Neutrophil (primary cell): Measurements from ENCODE around the gene OR6C2.
"Not testable (repeated sequence)": the region's sequence is repeated elsewhere in the genome, so short reads cannot be mapped to it uniquely, and the experiment has no call there.

Source experiments
- H3K27ac ChIP-seq: fragments of 200-600 bp; sonication (generic); 2 replicates; pipeline ENCODE4 v1.5.1; 2016; ENCODE audit warnings: mild to moderate bottlenecking, moderate library complexity
- H3K27me3 ChIP-seq: fragments of 200-600 bp; sonication (generic); 2 replicates; pipeline ENCODE4 v1.6.0; 2016; ENCODE audit warnings: mild to moderate bottlenecking
- H3K36me3 ChIP-seq: fragments of 200-600 bp; sonication (generic); 2 replicates; pipeline ENCODE4 v1.5.1; 2017
- H3K4me1 ChIP-seq, 2 experiments: fragments of 200-600 bp in 1 of 2; sonication (generic) in 1 of 2; 1 replicate in 1 of 2; 2 replicates in 1 of 2; pipeline versions ENCODE4 v1.5.1 to v1.6.1; 2013 to 2016; ENCODE audit warnings: low read depth in 1 of 2, low read length in 1 of 2, mild to moderate bottlenecking in 1 of 2, moderate library complexity in 1 of 2; ENCODE audit not compliant: control insufficient read depth in 1 of 2, insufficient read depth in 1 of 2
- H3K4me3 ChIP-seq, 2 experiments: fragments of 200-600 bp in 1 of 2; sonication (generic) in 1 of 2; 1 replicate in 1 of 2; 2 replicates in 1 of 2; pipeline ENCODE4 v1.5.1; 2013 to 2016; ENCODE audit warnings: low read depth in 1 of 2, low read length in 1 of 2, mild to moderate bottlenecking in 1 of 2, moderate library complexity in 1 of 2
- H3K9me3 ChIP-seq: fragments of 200-600 bp; sonication (generic); 2 replicates; pipeline ENCODE4 v1.5.1; 2016
- CTCF ChIP-seq: fragments of 200-600 bp; sonication (generic); IDR thresholded peaks from 2 replicates; pipeline ENCODE4 v1.5.1; 2016; ENCODE audit warnings: antibody characterized with exemption

OR6C2 gene

GRCh38 chr12:55446326-55446725, 2.5 kb downstream of the OR6C2 start:
- H3K27ac ChIP-seq, result no peak overlapping the region
- no peak for TF ChIP-seq CTCF
- H3K4me3 ChIP-seq, result no peak overlapping the region
- H3K4me1 ChIP-seq, result no peaks in the 10 kb centered on the region
- H3K27me3 ChIP-seq, result no peaks in the 10 kb centered on the region
- no peaks in the 10 kb centered on the region for H3K9me3 ChIP-seq
- H3K36me3 ChIP-seq, result no peaks in the 10 kb centered on the region

GRCh38 chr12:55448825-55449224, 4.9 kb downstream of the OR6C2 start:
- H3K4me1 ChIP-seq, result no peaks in the 10 kb centered on the region
- TF ChIP-seq CTCF, result no peak

GRCh38 chr12:55464926-55465325, 21.1 kb downstream of the OR6C2 start:
- H3K27me3 ChIP-seq, result peaks cover 17% of the 10 kb centered on the region

More at GRCh38 chr12:55448825-55449224, 4.9 kb downstream of the OR6C2 start:
- Histone ChIP-seq H3K4me3 (no peak overlapping the region), H3K27ac (no peak overlapping the region), H3K27me3 (no peaks in the 10 kb centered on the region), H3K9me3 (no peaks in the 10 kb centered on the region), H3K36me3 (no peaks in the 10 kb centered on the region)

GRCh38 chr12:55467836-55468235, 24.0 kb downstream of the OR6C2 start:
- no peak overlapping the region for H3K4me3 ChIP-seq
- no peak overlapping the region for H3K27ac ChIP-seq
- H3K27me3 ChIP-seq, result peaks cover 25% of the 10 kb centered on the region
- H3K4me1 ChIP-seq, result no peaks in the 10 kb centered on the region
- no peaks in the 10 kb centered on the region for H3K36me3 ChIP-seq
- no peak for TF ChIP-seq CTCF
- H3K9me3 ChIP-seq, result no peaks in the 10 kb centered on the region

More at GRCh38 chr12:55464926-55465325, 21.1 kb downstream of the OR6C2 start:
- not testable (repeated sequence) for H3K9me3 ChIP-seq, H3K4me3 ChIP-seq, H3K36me3 ChIP-seq, H3K27ac ChIP-seq, H3K4me1 ChIP-seq

DNA sequence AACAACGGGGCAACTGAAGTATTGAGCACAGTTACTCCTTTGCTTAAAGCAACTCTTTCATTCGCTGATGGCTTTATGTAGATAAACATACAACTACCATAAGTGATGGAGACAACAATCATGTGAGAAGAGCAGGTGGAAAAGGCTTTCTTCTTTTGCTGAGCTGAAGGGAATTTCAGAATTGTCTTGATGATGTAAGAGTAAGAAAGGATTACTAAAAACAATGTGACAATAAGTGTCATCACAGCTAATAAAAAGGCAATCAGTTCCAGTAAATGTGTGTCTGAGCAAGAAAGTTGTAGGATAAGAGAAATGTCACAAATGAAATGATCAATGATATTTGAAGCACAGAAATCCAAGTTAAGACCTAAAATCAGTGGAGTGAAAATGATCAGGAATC, 25.4 kb downstream of the OR6C2 start:
- Histone ChIP-seq H3K27me3 (peaks cover 40% of the 10 kb centered on the region), H3K4me3 (no peak overlapping the region), H3K27ac (no peak overlapping the region), H3K4me1 (no peaks in the 10 kb centered on the region), H3K36me3 (no peaks in the 10 kb centered on the region), H3K9me3 (no peaks in the 10 kb centered on the region)
- no peak for TF ChIP-seq CTCF

- Histone ChIP-seq H3K9me3 (no peaks in the 10 kb centered on the region), H3K36me3 (no peaks in the 10 kb centered on the region), H3K4me3 (no peak within 1 kb of the TSS), H3K4me1 (no peaks in the 10 kb centered on the region), H3K27me3 (peaks cover 47% of the 10 kb centered on the region), H3K27ac (no peak within 1 kb of the TSS)
- TF ChIP-seq CTCF, result no peak
Measured at GRCh38 chr12:55470088-55470829, 26.4 kb downstream of the OR6C2 start, which contains the start of gene OR6C70. TSS of gene OR6C70 (minus strand) at chr12:55470138. CDS start at chr12:55470138, 0 bp downstream.
